CD8-positive, alpha-beta memory T cell (primary cell): Measurements from ENCODE around the gene PRKCZ. TPM values are rescaled to one million over a fixed set of nuclear protein-coding genes. Genes with fewer than 3 reads are reported as not detected.
A peak's percentile ranks its signal among the peaks of the same experiment; 100 is the strongest.

Experiments
- CTCF ChIA-PET: fragments of 350-600 bp; sonication (Branson Sonifier 250); formaldehyde crosslinking; loops from one replicate; lab custom pipeline; 2021; ENCODE audit warnings: antibody characterized with exemption; lab: Charles Lee
- POLR2A ChIA-PET: fragments of 350-600 bp; sonication (Branson Sonifier 250); formaldehyde crosslinking; loops from one replicate; lab custom pipeline; 2021; ENCODE audit warnings: antibody characterized with exemption; lab: Charles Lee
- DNase-seq, 5 donors: peaks; one replicate each; pipeline versions ENCODE4 v3.0.0 to v3.0.0-alpha.2; 2020 to 2022; ENCODE audit warnings: mixed read lengths in 1 of 5
- H3K27ac ChIP-seq: one replicate; pipeline ENCODE4 v1.7.0; 2013; ENCODE audit warnings: low read depth, mild to moderate bottlenecking, low read length, moderate library complexity
- H3K27me3 ChIP-seq: 2 replicates; pipeline ENCODE4 v1.7.0; 2013; ENCODE audit warnings: low read length, mild to moderate bottlenecking; ENCODE audit not compliant: insufficient read depth, poor library complexity, severe bottlenecking
- H3K36me3 ChIP-seq: 2 replicates; pipeline ENCODE4 v1.7.0; 2013; ENCODE audit warnings: mild to moderate bottlenecking, low read length, moderate library complexity; ENCODE audit not compliant: insufficient read depth
- H3K4me1 ChIP-seq: 2 replicates; pipeline ENCODE4 v1.7.0; 2013; ENCODE audit warnings: mild to moderate bottlenecking, low read length, moderate library complexity; ENCODE audit not compliant: insufficient read depth
- H3K4me3 ChIP-seq: 2 replicates; pipeline ENCODE4 v1.7.0; 2013; ENCODE audit warnings: mild to moderate bottlenecking, low read length
- H3K9me3 ChIP-seq: 2 replicates; pipeline ENCODE4 v1.7.0; 2013; ENCODE audit warnings: mild to moderate bottlenecking, low read length
- H3K27ac Mint-ChIP-seq, 8 donors: one replicate each; pipeline ENCODE4 v1.8.0; 2020 to 2021; ENCODE audit warnings: mixed read lengths in 8 of 8, mild to moderate bottlenecking in 6 of 8, inconsistent platforms in 3 of 8, moderate library complexity in 3 of 8
- H3K27me3 Mint-ChIP-seq, 2 donors: one replicate each; pipeline ENCODE4 v1.8.0; 2020 to 2021; ENCODE audit warnings: mixed read lengths in 2 of 2, mild to moderate bottlenecking in 1 of 2, moderate library complexity in 1 of 2
- H3K36me3 Mint-ChIP-seq, 3 donors: one replicate each; pipeline ENCODE4 v1.8.0; 2020 to 2021; ENCODE audit warnings: mixed read lengths in 3 of 3, inconsistent platforms in 1 of 3, mild to moderate bottlenecking in 1 of 3
- H3K4me1 Mint-ChIP-seq, 3 donors: one replicate each; pipeline ENCODE4 v1.8.0; 2020 to 2021; ENCODE audit warnings: mixed read lengths in 3 of 3, inconsistent platforms in 1 of 3, mild to moderate bottlenecking in 1 of 3
- H3K4me3 Mint-ChIP-seq, 7 donors: one replicate each; pipeline ENCODE4 v1.8.0; 2020 to 2021; ENCODE audit warnings: mixed read lengths in 7 of 7, mild to moderate bottlenecking in 6 of 7, moderate library complexity in 4 of 7, inconsistent platforms in 2 of 7
- H3K9me3 Mint-ChIP-seq, 5 donors: one replicate each; pipeline ENCODE4 v1.8.0; 2020 to 2022; ENCODE audit warnings: mixed read lengths in 5 of 5, mild to moderate bottlenecking in 3 of 5, moderate library complexity in 2 of 5, inconsistent platforms in 1 of 5
- polyA plus RNA-seq: library from polyadenylated mRNA; unstranded; fragments of 300-500 nt; fragmentation: Illumina TruSeq; gene quantifications from one replicate; pipeline ENCODE4 v1.2.3, GENCODE V29; 2021
- total RNA-seq, 2 experiments: library from RNA; stranded (reverse); gene quantifications; one replicate each; pipeline ENCODE4 v1.2.3, GENCODE V29; 2021

The PRKCZ gene
- 10 to 100 TPM; 13.8 to 15.4 TPM for total RNA-seq
- polyA plus RNA-seq: 17.4 TPM

DNA sequence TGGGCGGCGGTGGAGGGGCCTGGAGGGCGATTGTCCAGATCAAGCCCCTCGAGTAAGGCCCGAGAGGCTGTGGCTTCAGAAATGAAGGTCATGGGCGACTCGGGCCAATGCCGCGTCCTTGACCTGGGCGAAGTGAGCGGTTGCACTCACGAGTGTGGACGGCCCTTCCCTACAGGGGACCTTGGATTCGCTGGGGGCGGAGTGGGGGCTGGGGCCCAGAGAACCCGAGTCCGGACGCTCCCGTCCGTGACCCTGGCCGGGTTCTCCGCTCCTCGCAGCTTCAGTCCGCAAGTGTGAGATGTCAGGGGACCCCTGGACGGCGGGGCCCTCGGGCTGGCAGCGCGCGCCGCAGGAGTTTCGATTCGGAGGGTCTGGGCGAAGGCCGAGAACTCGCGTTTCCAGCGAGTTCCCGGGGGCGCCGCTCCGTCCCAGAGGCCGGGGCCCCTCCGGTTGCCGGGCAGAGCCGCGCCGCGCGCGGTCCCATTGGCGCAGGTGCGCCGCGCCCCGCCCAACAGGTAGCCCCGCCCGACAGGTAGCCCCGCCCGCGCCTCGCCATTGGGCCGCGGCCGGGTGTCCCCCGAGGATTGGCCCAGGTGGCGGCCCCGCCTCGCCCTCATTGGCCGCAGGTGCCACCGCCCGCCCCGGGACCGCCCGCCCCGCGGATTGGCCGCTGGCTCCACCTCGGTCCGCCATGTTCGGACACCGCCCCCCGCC, at the start of gene PRKCZ:
Gene PRKCZ (plus strand): TSS at position 694 of the 714 bp plus-strand sequence. CDS start 220 bp downstream, outside the sequence.
- Mint-ChIP-seq H3K36me3 (no peaks in the 10 kb centered on the region), H3K4me3 (peak within 1 kb of the TSS; percentile 77 to 90 (median 83)), H3K27ac (peak within 1 kb of the TSS in 7 of 8 donors; percentile 50 to 86 (median 68)), H3K9me3 (no peaks in the 10 kb centered on the region), H3K4me1 (peaks cover 13 to 41% (median 15%) of the 10 kb centered on the region in 3 donors), H3K27me3 (peaks cover 6 to 8% of the 10 kb centered on the region in 2 donors)
- Histone ChIP-seq H3K27ac (peak within 1 kb of the TSS; percentile 43), H3K9me3 (no peaks in the 10 kb centered on the region), H3K36me3 (no peaks in the 10 kb centered on the region), H3K4me1 (peaks cover 25% of the 10 kb centered on the region), H3K4me3 (peak within 1 kb of the TSS; percentile 70), H3K27me3 (no peaks in the 10 kb centered on the region)
- ChIA-PET CTCF (no interaction called here), POLR2A (interaction anchor here (1.1 kb wide), 1 partner anchor 99 kb away, joined by 3 read pairs; no protein-coding TSS in a partner anchor)
- peak; percentile 92 to 95 (median 94) for DNase-seq

GRCh38 chr1:2000432-2000831, 49.8 kb upstream of the PRKCZ start:
- Histone ChIP-seq H3K27ac (no peak overlapping the region), H3K27me3 (no peaks in the 10 kb centered on the region), H3K36me3 (no peaks in the 10 kb centered on the region), H3K9me3 (no peaks in the 10 kb centered on the region), H3K4me1 (no peaks in the 10 kb centered on the region), H3K4me3 (no peak overlapping the region)
- POLR2A ChIA-PET: no interaction called here
- Mint-ChIP-seq H3K36me3 (no peaks in the 10 kb centered on the region), H3K4me3 (no peak overlapping the region), H3K9me3 (no peaks in the 10 kb centered on the region), H3K4me1 (peaks cover 0 to 5% (median 5%) of the 10 kb centered on the region in 3 donors), H3K27me3 (peaks cover 41 to 59% of the 10 kb centered on the region in 2 donors), H3K27ac (no peak overlapping the region)
- no peak for DNase-seq
- CTCF ChIA-PET: no interaction called here

GRCh38 chr1:2000850-2001249, 49.4 kb upstream of the PRKCZ start:
- Mint-ChIP-seq H3K36me3 (no peaks in the 10 kb centered on the region), H3K27ac (no peak overlapping the region), H3K4me3 (no peak overlapping the region), H3K9me3 (no peaks in the 10 kb centered on the region), H3K4me1 (peaks cover 0 to 5% (median 5%) of the 10 kb centered on the region in 3 donors), H3K27me3 (peaks cover 41 to 60% of the 10 kb centered on the region in 2 donors)
- H3K4me3 ChIP-seq: no peak overlapping the region
- H3K27me3 ChIP-seq: no peaks in the 10 kb centered on the region
- no peaks in the 10 kb centered on the region for H3K36me3 ChIP-seq
- H3K9me3 ChIP-seq: no peaks in the 10 kb centered on the region
- CTCF ChIA-PET: no interaction called here
- H3K27ac ChIP-seq: no peak overlapping the region
- POLR2A ChIA-PET: no interaction called here
- no peak for DNase-seq
- no peaks in the 10 kb centered on the region for H3K4me1 ChIP-seq

- H3K27me3 Mint-ChIP-seq: peaks cover 39 to 61% of the 10 kb centered on the region in 2 donors
- Histone ChIP-seq H3K27me3 (no peaks in the 10 kb centered on the region), H3K4me1 (no peaks in the 10 kb centered on the region), H3K36me3 (no peaks in the 10 kb centered on the region), H3K9me3 (no peaks in the 10 kb centered on the region), H3K4me3 (no peak overlapping the region), H3K27ac (no peak overlapping the region)
- POLR2A ChIA-PET: no interaction called here
- no peaks in the 10 kb centered on the region for H3K9me3 Mint-ChIP-seq
- H3K27ac Mint-ChIP-seq: no peak overlapping the region
- H3K36me3 Mint-ChIP-seq: no peaks in the 10 kb centered on the region
- no peak overlapping the region for H3K4me3 Mint-ChIP-seq
- DNase-seq: no peak
- H3K4me1 Mint-ChIP-seq: no peaks in the 10 kb centered on the region
- CTCF ChIA-PET: no interaction called here
These were observed 48.3 kb upstream of the PRKCZ start for GRCh38 chr1:2001773-2002411.

DNA sequence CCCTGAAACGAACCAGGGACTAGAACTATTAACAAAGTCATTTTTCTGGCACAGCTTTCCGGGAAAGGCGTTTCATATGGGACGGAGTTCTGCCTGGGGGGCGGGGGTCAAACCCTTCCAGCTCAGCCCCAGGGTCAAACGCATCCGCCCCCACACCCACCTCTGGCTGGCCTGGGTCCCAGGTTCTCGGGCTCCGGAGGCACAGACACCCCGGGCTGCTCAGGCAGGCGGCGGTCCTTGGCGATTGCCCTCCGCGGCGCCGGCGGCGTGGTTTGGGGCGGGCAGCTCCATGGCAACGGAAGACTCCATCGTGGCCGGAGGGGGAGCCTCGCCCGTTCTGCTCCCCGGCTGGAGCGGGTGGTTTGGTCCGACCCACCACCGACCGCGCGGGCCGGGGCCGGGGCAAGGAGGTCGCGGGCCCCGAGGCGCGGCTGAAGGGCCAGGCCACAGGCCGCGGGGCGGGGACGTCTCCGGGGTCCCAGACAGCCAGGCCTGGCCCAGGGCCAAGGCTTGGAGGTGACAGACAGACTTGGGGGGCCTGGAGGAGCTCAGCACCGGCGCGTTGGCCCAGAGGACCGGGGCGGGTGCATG, 46.6 kb upstream of the PRKCZ start, which contains the start of gene CFAP74:
Gene CFAP74 (minus strand): TSS at position 246 of the 591 bp plus-strand sequence. CDS start 12,830 bp downstream, outside the sequence.
- Histone ChIP-seq H3K36me3 (no peaks in the 10 kb centered on the region), H3K4me3 (no peak within 1 kb of the TSS), H3K27ac (no peak within 1 kb of the TSS), H3K4me1 (no peaks in the 10 kb centered on the region), H3K27me3 (no peaks in the 10 kb centered on the region), H3K9me3 (no peaks in the 10 kb centered on the region)
- DNase-seq: no peak
- H3K27me3 Mint-ChIP-seq: peaks cover 34 to 52% of the 10 kb centered on the region in 2 donors
- H3K36me3 Mint-ChIP-seq: no peaks in the 10 kb centered on the region
- ChIA-PET CTCF (no interaction called here), POLR2A (no interaction called here)
- no peaks in the 10 kb centered on the region for H3K4me1 Mint-ChIP-seq
- peak within 1 kb of the TSS in 1 of 8 donors; percentile 33 for H3K27ac Mint-ChIP-seq
- no peaks in the 10 kb centered on the region for H3K9me3 Mint-ChIP-seq
- H3K4me3 Mint-ChIP-seq: no peak within 1 kb of the TSS

DNA sequence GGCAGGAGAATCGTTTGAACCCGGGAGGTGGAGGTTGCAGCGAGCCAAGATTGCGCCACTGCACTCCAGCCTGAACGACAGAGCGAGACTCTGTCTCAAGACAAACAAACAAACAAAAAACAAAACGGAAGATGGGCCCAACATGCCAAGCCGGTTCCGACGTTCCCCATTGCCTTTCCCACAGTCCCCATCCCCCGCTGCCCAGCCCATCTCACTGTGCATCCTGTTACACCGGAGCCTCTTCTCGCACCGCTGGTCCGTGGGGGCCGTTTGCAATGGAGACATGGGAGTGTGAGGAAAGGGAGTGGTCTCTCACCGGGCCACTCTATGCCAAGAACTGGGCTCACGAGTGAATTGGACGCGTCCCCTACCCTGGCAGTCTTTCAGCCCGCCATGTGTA, 45.4 kb upstream of the PRKCZ start:
- peaks cover 31 to 46% of the 10 kb centered on the region in 2 donors for H3K27me3 Mint-ChIP-seq
- POLR2A ChIA-PET: no interaction called here
- H3K9me3 Mint-ChIP-seq: no peaks in the 10 kb centered on the region
- no peaks in the 10 kb centered on the region for H3K4me1 ChIP-seq
- no peak overlapping the region for H3K27ac ChIP-seq
- H3K27me3 ChIP-seq: no peaks in the 10 kb centered on the region
- H3K9me3 ChIP-seq: no peaks in the 10 kb centered on the region
- H3K36me3 Mint-ChIP-seq: no peaks in the 10 kb centered on the region
- peak overlapping the region in 1 of 8 donors; percentile 72 for H3K27ac Mint-ChIP-seq
- no peak overlapping the region for H3K4me3 ChIP-seq
- H3K36me3 ChIP-seq: no peaks in the 10 kb centered on the region
- H3K4me1 Mint-ChIP-seq: no peaks in the 10 kb centered on the region
- no peak for DNase-seq
- no peak overlapping the region for H3K4me3 Mint-ChIP-seq
- CTCF ChIA-PET: no interaction called here

DNA sequence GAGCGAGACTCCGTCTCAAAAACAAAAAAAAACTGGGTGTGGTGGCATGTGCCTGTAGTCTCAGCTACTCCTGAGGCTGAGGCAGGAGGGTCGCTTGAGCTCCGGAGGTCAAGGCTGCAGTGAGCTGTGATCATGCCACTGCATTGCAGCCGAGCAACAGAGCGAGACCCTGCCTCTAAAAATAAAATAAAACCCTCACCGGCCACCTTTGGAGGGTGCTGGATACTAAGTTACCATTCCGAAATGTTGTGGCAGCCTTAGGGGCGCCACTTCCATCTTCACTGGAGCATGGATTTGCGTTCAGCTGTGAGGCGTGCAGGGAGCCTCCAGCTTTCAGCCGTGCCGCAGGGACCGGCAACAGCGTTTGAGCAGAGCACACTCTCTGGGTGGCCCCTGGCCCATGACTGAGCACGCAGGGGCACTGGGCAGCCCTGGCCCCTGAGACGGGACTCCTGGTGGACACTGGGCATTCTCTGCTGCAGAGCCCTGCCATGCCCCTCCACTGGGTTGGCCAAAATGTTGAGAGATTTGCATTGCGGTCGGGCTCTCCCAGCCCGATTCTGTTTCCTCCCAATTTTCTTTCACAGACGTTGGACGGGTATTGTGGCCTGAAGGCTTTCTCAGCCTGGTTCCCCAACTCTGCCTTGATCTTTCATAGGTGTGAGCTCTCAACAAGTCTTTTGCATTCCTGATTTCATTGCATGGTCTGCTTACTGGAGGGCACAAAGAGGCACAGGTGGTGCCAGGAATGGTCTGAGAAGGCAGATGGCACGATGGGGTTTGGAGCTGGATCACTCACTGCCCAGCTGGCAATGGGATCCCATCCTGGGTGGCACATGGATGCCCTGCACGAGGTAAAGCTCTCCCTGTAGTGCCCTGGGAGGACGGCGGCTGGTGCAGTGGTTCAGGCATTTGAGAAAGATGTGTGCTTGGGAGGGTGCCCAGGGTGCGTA, 40.8 kb upstream of the PRKCZ start:
- POLR2A ChIA-PET: no interaction called here
- Mint-ChIP-seq H3K36me3 (no peaks in the 10 kb centered on the region), H3K9me3 (no peaks in the 10 kb centered on the region), H3K27me3 (peaks cover 14% of the 10 kb centered on the region in 2 donors), H3K4me3 (no peak overlapping the region), H3K27ac (no peak overlapping the region), H3K4me1 (no peaks in the 10 kb centered on the region)
- Histone ChIP-seq H3K4me3 (no peak overlapping the region), H3K4me1 (no peaks in the 10 kb centered on the region), H3K9me3 (no peaks in the 10 kb centered on the region), H3K27ac (no peak overlapping the region), H3K36me3 (no peaks in the 10 kb centered on the region), H3K27me3 (no peaks in the 10 kb centered on the region)
- DNase-seq: no peak
- CTCF ChIA-PET: no interaction called here
